Fibroblast of pulmonary artery (primary cell): ENCODE results near the gene HPSE2.

ENCODE experiments used
- DNase-seq: peaks from one replicate; pipeline ENCODE4 v3.0.0-alpha.2; 2010; ENCODE audit warnings: low read depth
- H3K4me3 ChIP-seq: replicated peaks from 2 replicates; pipeline ENCODE4 v1.5.1; 2011; ENCODE audit warnings: low read depth, mild to moderate bottlenecking, control low read depth, low read length, moderate library complexity
- TF ChIP-seq, protein P1 (sequence below): IDR thresholded peaks from 2 replicates; pipeline ENCODE4 v1.5.1; 2011; ENCODE audit warnings: mild to moderate bottlenecking, control low read depth, low read length, inconsistent platforms; ENCODE audit errors: missing control alignments

HPSE2 gene

DNA sequence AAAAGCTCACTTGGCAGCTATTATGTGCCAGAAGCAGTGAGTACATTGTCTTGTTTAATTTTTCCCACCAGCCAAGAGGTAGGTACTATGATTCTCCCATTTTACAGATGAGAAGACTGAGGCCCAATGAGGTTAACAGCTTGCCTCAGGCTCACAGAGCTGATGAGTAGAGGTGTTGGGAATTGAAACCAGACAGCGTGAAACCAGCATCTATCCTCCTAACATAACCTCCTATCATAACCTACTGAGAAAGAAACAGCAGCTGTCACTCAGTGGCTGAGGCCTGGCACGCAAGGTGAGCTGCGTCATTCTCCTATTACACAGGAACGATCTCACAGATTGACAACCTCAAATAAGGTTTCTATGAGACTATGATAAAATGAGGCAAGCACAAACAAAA is 826.9 kb downstream of the HPSE2 start:
- H3K4me3 ChIP-seq: no peak overlapping the region
- DNase-seq: no peak
- TF ChIP-seq, protein P1, sequence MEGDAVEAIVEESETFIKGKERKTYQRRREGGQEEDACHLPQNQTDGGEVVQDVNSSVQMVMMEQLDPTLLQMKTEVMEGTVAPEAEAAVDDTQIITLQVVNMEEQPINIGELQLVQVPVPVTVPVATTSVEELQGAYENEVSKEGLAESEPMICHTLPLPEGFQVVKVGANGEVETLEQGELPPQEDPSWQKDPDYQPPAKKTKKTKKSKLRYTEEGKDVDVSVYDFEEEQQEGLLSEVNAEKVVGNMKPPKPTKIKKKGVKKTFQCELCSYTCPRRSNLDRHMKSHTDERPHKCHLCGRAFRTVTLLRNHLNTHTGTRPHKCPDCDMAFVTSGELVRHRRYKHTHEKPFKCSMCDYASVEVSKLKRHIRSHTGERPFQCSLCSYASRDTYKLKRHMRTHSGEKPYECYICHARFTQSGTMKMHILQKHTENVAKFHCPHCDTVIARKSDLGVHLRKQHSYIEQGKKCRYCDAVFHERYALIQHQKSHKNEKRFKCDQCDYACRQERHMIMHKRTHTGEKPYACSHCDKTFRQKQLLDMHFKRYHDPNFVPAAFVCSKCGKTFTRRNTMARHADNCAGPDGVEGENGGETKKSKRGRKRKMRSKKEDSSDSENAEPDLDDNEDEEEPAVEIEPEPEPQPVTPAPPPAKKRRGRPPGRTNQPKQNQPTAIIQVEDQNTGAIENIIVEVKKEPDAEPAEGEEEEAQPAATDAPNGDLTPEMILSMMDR: no peak

DNA sequence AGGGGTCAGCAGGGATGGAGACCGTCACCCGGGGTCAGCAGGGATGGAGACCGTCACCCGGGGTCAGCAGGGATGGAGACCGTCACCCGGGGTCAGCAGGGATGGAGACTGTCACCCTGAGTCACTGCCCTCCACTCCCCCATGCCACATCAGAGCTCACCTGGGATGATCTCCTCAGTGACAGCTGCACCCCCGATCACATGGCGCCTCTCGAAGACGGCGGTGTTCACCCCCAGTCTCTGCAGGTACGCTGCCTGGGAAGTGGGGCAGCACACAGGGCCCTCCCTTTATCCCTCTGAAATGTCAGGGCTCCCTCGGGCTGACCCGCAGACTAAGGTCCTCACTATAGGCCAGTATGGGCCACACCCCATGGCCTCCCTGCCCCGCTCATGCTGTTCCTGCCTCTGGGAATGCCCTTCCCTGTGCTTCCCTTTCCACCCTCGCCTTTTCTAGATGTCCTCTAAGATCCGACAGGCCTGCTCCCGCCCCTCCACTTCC is 827.9 kb downstream of the HPSE2 start:
- no peak overlapping the region for H3K4me3 ChIP-seq
- TF ChIP-seq, protein P1: no peak
- no peak for DNase-seq
